ENCODE data around the gene PDE4B.

GRCh38 chr1:66273656-66274055 lies 481.0 kb downstream of the PDE4B start:
- TF ChIP-seq CTCF (conservative IDR thresholded peaks at IDR 0.05; ENCODE audit: low read length) (no peak), EZH2phosphoT487 (IDR thresholded peaks at IDR 0.05; ENCODE audit: borderline replicate concordance) (no peak)

Data from Loucy (cell line).